Endothelial cell of umbilical vein (primary cell): Measurements from ENCODE around the gene SERGEF. TPM values are rescaled to one million over a fixed set of nuclear protein-coding genes. Genes with fewer than 3 reads are reported as not detected.

Source experiments
- BruUV-seq: library from RNA; stranded (reverse); fragments of 400-500 nt; replicated peaks from 2 replicates; lab custom pipeline; 2021; lab: Mats Ljungman, UMichigan
- CTCF ChIA-PET: fragments of 300-600, 350-600 bp; sonication (Branson Sonifier 250); formaldehyde crosslinking; loops from one replicate; lab custom pipeline; 2021; ENCODE audit warnings: antibody characterized with exemption, inconsistent platforms; lab: Charles Lee
- POLR2A ChIA-PET: fragments of 300-600, 350-600 bp; sonication (Branson Sonifier 250); formaldehyde crosslinking; loops from one replicate; lab custom pipeline; 2021; ENCODE audit warnings: antibody characterized with exemption, inconsistent platforms; lab: Charles Lee
- DNase-seq: peaks from one replicate; pipeline ENCODE4 v3.0.0-alpha.2; 2011; ENCODE audit warnings: low read depth, low spot score
- FAIRE-seq: peaks from 2 replicates; lab custom pipeline; 2011; peaks lifted over from hg19 to GRCh38; lab: Jason Lieb, UNC
- H2AFZ ChIP-seq: 2 replicates; pipeline ENCODE4 v1.6.0; 2012; ENCODE audit warnings: low read depth, low read length, control low read depth, inconsistent platforms
- H3K27ac ChIP-seq: 2 replicates; pipeline ENCODE4 v1.5.1; 2011; ENCODE audit warnings: low read depth, mild to moderate bottlenecking, control low read depth, low read length, moderate library complexity; ENCODE audit not compliant: insufficient read depth
- H3K27me3 ChIP-seq, 2 experiments: 2 replicates each; pipeline versions ENCODE4 v1.6.0 to v1.6.1; 2011; ENCODE audit warnings: low read length in 2 of 2, mixed read lengths in 1 of 2; ENCODE audit not compliant: control insufficient read depth in 2 of 2, insufficient read depth in 2 of 2
- H3K36me3 ChIP-seq, 2 experiments: 2 replicates in 1 of 2; 3 replicates in 1 of 2; pipeline ENCODE4 v1.5.1; 2011; ENCODE audit warnings: low read length in 2 of 2, mild to moderate bottlenecking in 1 of 2, moderate library complexity in 1 of 2; ENCODE audit not compliant: control insufficient read depth in 2 of 2, insufficient read depth in 2 of 2; ENCODE audit errors: extremely low read depth in 1 of 2
- H3K4me1 ChIP-seq: 3 replicates; pipeline ENCODE4 v1.5.1; 2011; ENCODE audit warnings: mild to moderate bottlenecking, low read length; ENCODE audit not compliant: control insufficient read depth, insufficient read depth; ENCODE audit errors: extremely low read depth
- H3K4me2 ChIP-seq: 2 replicates; pipeline ENCODE4 v1.6.1; 2011; ENCODE audit warnings: low read length, control low read depth, mixed read lengths; ENCODE audit not compliant: insufficient read depth
- H3K4me3 ChIP-seq, 3 experiments: fragments of 200-600 bp in 1 of 3; sonication (generic), shearing (Covaris generic) in 1 of 3; replicated peaks in 1 of 3; 2 replicates each; pipeline ENCODE4 v1.5.1; 2011 to 2016; ENCODE audit warnings: control low read depth in 3 of 3, low read length in 3 of 3, mild to moderate bottlenecking in 2 of 3, inconsistent platforms in 1 of 3, low read depth in 1 of 3, moderate library complexity in 1 of 3; ENCODE audit not compliant: insufficient read depth in 1 of 3
- H3K79me2 ChIP-seq: 2 replicates; pipeline ENCODE4 v1.6.0; 2012; ENCODE audit warnings: low read length, inconsistent platforms; ENCODE audit not compliant: control insufficient read depth, insufficient read depth
- H3K9ac ChIP-seq: replicated peaks from 2 replicates; pipeline ENCODE3; 2011; ENCODE audit warnings: low read length, control low read depth; ENCODE audit not compliant: insufficient read depth; ENCODE audit errors: extremely low read depth
- H3K9me1 ChIP-seq: replicated peaks from 3 replicates; pipeline ENCODE4 v1.6.0; 2011; ENCODE audit warnings: mild to moderate bottlenecking, low read length; ENCODE audit not compliant: control insufficient read depth, insufficient read depth; ENCODE audit errors: extremely low read depth
- H3K9me3 ChIP-seq: replicated peaks from 2 replicates; pipeline ENCODE4 v1.5.1; 2012; ENCODE audit warnings: low read length, inconsistent platforms; ENCODE audit not compliant: control insufficient read depth, insufficient read depth
- H4K20me1 ChIP-seq: replicated peaks from 2 replicates; pipeline ENCODE3; 2011; ENCODE audit warnings: mild to moderate bottlenecking, low read length; ENCODE audit not compliant: control insufficient read depth, insufficient read depth; ENCODE audit errors: extremely low read depth
- CTCF ChIP-seq, 2 donors: IDR thresholded peaks; 1 replicate in 1 of 2; 2 replicates in 1 of 2; pipeline ENCODE4 v1.5.1; 2011; ENCODE audit warnings: low read length in 2 of 2, mild to moderate bottlenecking in 2 of 2, moderate library complexity in 2 of 2, control low read depth in 1 of 2, inconsistent platforms in 1 of 2, low read depth in 1 of 2; ENCODE audit not compliant: insufficient read depth in 1 of 2; ENCODE audit errors: extremely low read depth in 1 of 2
- EZH2 ChIP-seq: IDR thresholded peaks from 2 replicates; pipeline ENCODE4 v1.6.1; 2012; ENCODE audit warnings: borderline replicate concordance, low read depth, mild to moderate bottlenecking, moderate library complexity, low read length, inconsistent platforms; ENCODE audit not compliant: severe bottlenecking
- FOS ChIP-seq: IDR thresholded peaks from 2 replicates; pipeline ENCODE4 v1.6.1; 2011; ENCODE audit warnings: mild to moderate bottlenecking, low read length, moderate library complexity, borderline replicate concordance; ENCODE audit not compliant: insufficient read depth
- GATA2 ChIP-seq: IDR thresholded peaks from 2 replicates; pipeline ENCODE4 v1.7.0; 2011; ENCODE audit warnings: low read depth, mild to moderate bottlenecking, moderate library complexity, mixed read lengths, low read length; ENCODE audit not compliant: insufficient read length, insufficient read depth
- JUN ChIP-seq: IDR thresholded peaks from 2 replicates; pipeline ENCODE4 v1.6.1; 2011; ENCODE audit warnings: borderline replicate concordance, low read depth; ENCODE audit not compliant: insufficient read length, insufficient read depth
- MAX ChIP-seq: IDR thresholded peaks from 2 replicates; pipeline ENCODE4 v1.6.1; 2011; ENCODE audit not compliant: insufficient read depth, insufficient read length
- MYC ChIP-seq: IDR thresholded peaks from one replicate; pipeline ENCODE4 v1.6.1; 2011; ENCODE audit warnings: mild to moderate bottlenecking, low read depth, low read length
- POLR2A ChIP-seq: IDR thresholded peaks from 2 replicates; pipeline ENCODE4 v1.6.1; 2012; ENCODE audit warnings: low read depth, mild to moderate bottlenecking, control low read depth, low read length
- POLR2AphosphoS5 ChIP-seq: IDR thresholded peaks from 2 replicates; pipeline ENCODE4 v1.6.1; 2012; ENCODE audit warnings: low read depth, mild to moderate bottlenecking, control low read depth, low read length, moderate library complexity; ENCODE audit not compliant: insufficient read depth
- dilution Hi-C: fragments of 300-500 bp; cut with MboI; formaldehyde crosslinking; loops from one replicate; pipeline ENCODE4 v1.15.0; 2019; ENCODE audit warnings: low sequenced_read_pairs; ENCODE audit not compliant: extremely low pct_ligation_motif_present
- intact Hi-C: fragments of 100-400 bp; cut with micrococcal nuclease; formaldehyde crosslinking; loops from one replicate; pipeline ENCODE4 v1.10.0; 2022
- polyA plus RNA-seq, 4 experiments: library from polyadenylated mRNA; depleted of rRNA in 3 of 4; stranded (reverse) in 3 of 4; unstranded in 1 of 4; fragments of >200 nt; gene quantifications; 2 replicates each; pipeline versions ENCODE4 v1.2.1 to v1.2.3, GENCODE V29; 2011 to 2012; ENCODE audit warnings: missing spikeins in 1 of 4
- total RNA-seq: library from RNA; stranded (reverse); gene quantifications from 2 replicates; pipeline ENCODE4 v1.2.3, GENCODE V29; 2021

SERGEF gene
- total and polyA plus RNA-seq, 2 donors (not counting 3 experiments of a cell fraction or from before 2014, with no cell fraction given) = 8.7 to 16.7 TPM

GRCh38 chr11:17786824-17787525 lies 225.9 kb downstream of the SERGEF start:
- H4K20me1 ChIP-seq = no peaks in the 10 kb centered on the region
- H2AFZ ChIP-seq = no peak overlapping the region
- TF ChIP-seq POLR2AphosphoS5 (no peak), JUN (no peak), POLR2A (no peak), EZH2 (no peak)
- no TSS peak for BruUV-seq
- H3K4me3 ChIP-seq = no peak overlapping the region
- intact Hi-C loops (no loop called here), dilution Hi-C loops (no loop called here)
- H3K27ac ChIP-seq = no peak overlapping the region
- ChIA-PET CTCF (interaction anchor here (1.0 kb wide), 2 partner anchors 16 to 192 kb away, joined by 3 read pairs; no protein-coding TSS in a partner anchor), POLR2A (no interaction called here)
- DNase-seq (no peak), FAIRE-seq (no peak)
- H3K4me1 ChIP-seq = no peaks in the 10 kb centered on the region
- no peaks in the 10 kb centered on the region for H3K79me2 ChIP-seq
- no peak overlapping the region for H3K4me2 ChIP-seq
- H3K9me3 ChIP-seq = no peaks in the 10 kb centered on the region
- no peaks in the 10 kb centered on the region for H3K9me1 ChIP-seq
- H3K27me3 ChIP-seq = no peaks in the 10 kb centered on the region
- H3K9ac ChIP-seq = no peak overlapping the region
- H3K36me3 ChIP-seq = no peaks in the 10 kb centered on the region

DNA sequence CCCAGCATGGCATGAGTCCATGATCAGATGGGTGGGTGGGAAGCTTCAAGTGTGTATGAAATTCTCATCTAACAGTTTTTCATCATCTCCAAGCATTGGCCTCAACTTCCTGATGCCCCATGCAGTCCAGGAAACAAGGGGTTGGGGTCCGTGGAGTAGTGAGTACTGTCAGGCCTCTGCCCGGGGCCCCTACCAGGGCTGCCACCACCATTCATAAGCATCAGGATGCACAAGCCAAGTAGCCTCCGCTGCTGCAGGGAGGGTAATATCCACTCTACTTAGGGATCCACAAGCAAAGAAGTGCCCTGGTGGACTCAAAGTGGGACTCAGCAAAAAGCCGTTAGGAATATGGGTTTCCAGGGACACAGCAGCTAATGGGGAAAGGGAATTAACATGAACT lies 229.0 kb downstream of the SERGEF start:
- H3K79me2 ChIP-seq = no peaks in the 10 kb centered on the region

More for the DNA sequence above, 229.0 kb downstream of the SERGEF start:
- intact Hi-C loops (no loop called here), dilution Hi-C loops (no loop called here)
- Histone ChIP-seq H3K27me3 (no peaks in the 10 kb centered on the region), H3K4me3 (no peak overlapping the region), H3K36me3 (no peaks in the 10 kb centered on the region), H3K9ac (no peak overlapping the region), H3K27ac (no peak overlapping the region), H4K20me1 (no peaks in the 10 kb centered on the region), H3K4me1 (no peaks in the 10 kb centered on the region), H2AFZ (no peak overlapping the region), H3K4me2 (no peak overlapping the region), H3K9me3 (no peaks in the 10 kb centered on the region), H3K9me1 (no peaks in the 10 kb centered on the region)
- DNase-seq (no peak), FAIRE-seq (no peak)
- BruUV-seq = no TSS peak
- CTCF ChIA-PET = no interaction called here
- no peak for TF ChIP-seq EZH2
- no peak for TF ChIP-seq CTCF (IDR thresholded peaks at IDR 0.05; ENCODE audit: extremely low read depth in 1 of 2, insufficient read depth in 1 of 2, low read depth in 1 of 2, low read length in 2 of 2)
- no peak for TF ChIP-seq MAX
- no peak for TF ChIP-seq POLR2A
- no peak for TF ChIP-seq JUN
- TF ChIP-seq GATA2 = no peak
- TF ChIP-seq POLR2AphosphoS5 = no peak
- no peak for TF ChIP-seq FOS
- TF ChIP-seq MYC = no peak
- POLR2A ChIA-PET = no interaction called here
